T-helper 17 cell (primary cell): ENCODE measurements around the gene RNLS. TPM values are rescaled to one million over a fixed set of nuclear protein-coding genes. Genes with fewer than 3 reads are reported as not detected.

ENCODE experiments used
- ATAC-seq: fragments of 150-1000 bp; cut with Tn5 transposase; 2 replicates; pipeline ENCODE4 v1.10.0; 2021; ENCODE audit warnings: mild to moderate bottlenecking, moderate library complexity
- DNase-seq, 3 donors: peaks; one replicate each; pipeline versions ENCODE4 v3.0.0 to v3.0.0-alpha.2; 2020 to 2021
- H3K9me3 ChIP-seq: one replicate; pipeline ENCODE4 v1.7.0; 2013; ENCODE audit warnings: low read length, mild to moderate bottlenecking; ENCODE audit not compliant: control insufficient read depth, poor library complexity, severe bottlenecking
- H3K27ac Mint-ChIP-seq: one replicate; pipeline ENCODE4 v1.8.0; 2022; ENCODE audit warnings: mild to moderate bottlenecking, moderate library complexity, mixed read lengths
- H3K27me3 Mint-ChIP-seq: one replicate; pipeline ENCODE4 v1.8.0; 2022; ENCODE audit warnings: mixed read lengths
- H3K36me3 Mint-ChIP-seq: one replicate; pipeline ENCODE4 v1.8.0; 2022; ENCODE audit warnings: low read depth, mixed read lengths
- H3K4me1 Mint-ChIP-seq: one replicate; pipeline ENCODE4 v1.8.0; 2022; ENCODE audit warnings: mild to moderate bottlenecking, mixed read lengths
- H3K4me3 Mint-ChIP-seq: one replicate; pipeline ENCODE4 v1.8.0; 2022; ENCODE audit warnings: mild to moderate bottlenecking, moderate library complexity, mixed read lengths
- total RNA-seq, 4 donors: library from RNA in 2 of 4; stranded (reverse) in 2 of 4; gene quantifications; one replicate each; pipeline ENCODE4 v1.2.3 and lab custom pipeline; 2022 to 2026

RNLS gene
- total RNA-seq, 2 donors from 2014 or later: 1.8 to 4.6 TPM

DNA sequence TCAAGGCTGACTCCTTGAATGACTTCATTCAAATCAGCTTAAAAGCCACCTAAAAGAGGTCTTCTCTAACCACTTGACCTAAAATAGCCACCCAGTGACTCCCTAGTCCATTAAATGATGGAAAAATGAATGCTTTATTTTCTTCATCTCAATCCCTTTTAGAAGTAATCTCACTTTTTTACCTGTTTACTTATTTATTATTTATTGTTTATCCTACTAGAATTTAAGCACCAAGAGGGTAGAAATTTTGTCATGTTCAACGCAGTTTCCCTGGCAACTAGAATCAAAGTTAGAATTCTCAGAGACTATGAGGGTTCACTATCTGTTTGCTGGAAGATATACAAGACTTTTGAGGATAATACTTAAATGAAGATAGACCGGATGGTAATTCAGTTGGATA, 3.3 kb upstream of the RNLS start, which contains the start of gene LIPJ:
LIPJ (plus strand) TSS at position 301 of the 400 bp plus-strand sequence. CDS start 3,926 bp downstream, outside the sequence.
- H3K4me3 Mint-ChIP-seq: no peak within 1 kb of the TSS
- no peaks in the 10 kb centered on the region for H3K36me3 Mint-ChIP-seq
- H3K27ac Mint-ChIP-seq: no peak within 1 kb of the TSS
- DNase-seq (no peak), ATAC-seq (no peak)
- H3K4me1 Mint-ChIP-seq: peaks cover 5% of the 10 kb centered on the region
- H3K27me3 Mint-ChIP-seq: no peaks in the 10 kb centered on the region
- no peaks in the 10 kb centered on the region for H3K9me3 ChIP-seq

DNA sequence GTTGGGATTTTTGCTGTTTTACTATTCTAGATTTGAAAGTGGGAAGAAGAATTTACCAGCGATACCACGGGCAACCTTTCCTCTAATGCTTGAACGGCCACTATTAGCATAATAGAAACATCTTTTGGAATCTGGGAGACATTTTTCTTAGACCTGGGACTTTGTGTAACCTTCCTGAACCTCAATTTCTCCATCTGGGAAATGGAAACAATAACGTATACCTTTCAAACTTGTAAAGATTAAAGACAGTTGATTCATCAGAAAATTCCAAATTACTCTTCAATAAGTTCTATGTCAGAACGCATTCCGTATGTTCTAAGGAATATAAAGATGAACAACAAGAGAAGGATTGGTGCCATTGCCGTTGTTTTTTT, 453 bp upstream of the RNLS start:
- Mint-ChIP-seq H3K4me3 (peak overlapping the region; percentile 93), H3K27ac (peak overlapping the region; percentile 93), H3K36me3 (no peaks in the 10 kb centered on the region), H3K27me3 (no peaks in the 10 kb centered on the region), H3K4me1 (peaks cover 5% of the 10 kb centered on the region)
- DNase-seq: no peak
- no peaks in the 10 kb centered on the region for H3K9me3 ChIP-seq
- no peak for ATAC-seq

DNA sequence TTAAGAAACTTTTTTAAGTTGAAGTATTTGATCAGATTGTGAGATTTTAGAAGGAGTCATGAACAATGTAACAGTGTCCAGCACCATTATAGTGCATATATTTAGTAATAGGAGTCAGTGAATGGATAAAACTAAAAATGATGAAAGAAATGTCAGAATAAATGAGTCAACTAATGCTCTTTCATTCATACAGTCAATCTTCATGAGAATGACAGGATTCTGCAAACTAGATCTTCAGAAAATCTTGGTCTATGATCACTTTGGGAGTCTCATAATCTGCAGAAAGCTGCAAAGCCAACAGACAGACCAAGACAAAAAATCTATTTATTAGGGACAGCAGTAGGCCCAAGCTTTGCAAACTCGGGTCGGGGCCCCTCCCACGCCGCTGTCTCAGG, 710 bp downstream of the RNLS start:
- H3K27ac Mint-ChIP-seq: peak overlapping the region; percentile 93
- H3K27me3 Mint-ChIP-seq: no peaks in the 10 kb centered on the region
- ATAC-seq: no peak
- no peak for DNase-seq
- no peaks in the 10 kb centered on the region for H3K9me3 ChIP-seq
- peak overlapping the region; percentile 93 for H3K4me3 Mint-ChIP-seq
- peaks cover 5% of the 10 kb centered on the region for H3K4me1 Mint-ChIP-seq
- no peaks in the 10 kb centered on the region for H3K36me3 Mint-ChIP-seq

DNA sequence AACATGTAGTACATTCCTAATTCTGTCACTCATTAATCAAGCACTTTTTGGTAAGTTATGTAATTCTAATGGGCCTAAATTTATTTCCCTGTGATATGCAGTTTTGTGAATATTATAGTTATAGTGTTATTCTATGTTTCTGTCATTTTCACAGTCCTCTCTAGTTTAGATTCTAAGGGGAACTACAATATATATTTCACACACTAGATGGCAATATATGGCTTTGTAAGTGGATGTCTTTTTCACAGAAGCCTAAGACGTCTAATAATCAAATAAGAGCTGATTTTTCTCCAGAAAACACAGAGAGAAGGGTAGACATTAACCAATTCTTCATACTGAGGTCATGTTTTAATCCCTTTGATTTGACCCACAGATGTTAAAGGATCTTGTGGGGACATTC, 18.0 kb downstream of the RNLS start:
- peaks cover 3% of the 10 kb centered on the region for H3K36me3 Mint-ChIP-seq
- no peaks in the 10 kb centered on the region for H3K9me3 ChIP-seq
- peaks cover 13% of the 10 kb centered on the region for H3K4me1 Mint-ChIP-seq
- DNase-seq (no peak), ATAC-seq (peak; percentile 52)
- no peak overlapping the region for H3K27ac Mint-ChIP-seq
- no peak overlapping the region for H3K4me3 Mint-ChIP-seq
- H3K27me3 Mint-ChIP-seq: no peaks in the 10 kb centered on the region

- no peaks in the 10 kb centered on the region for H3K36me3 Mint-ChIP-seq
- DNase-seq: no peak
- H3K27me3 Mint-ChIP-seq: no peaks in the 10 kb centered on the region
- H3K4me3 Mint-ChIP-seq: no peak overlapping the region
- H3K4me1 Mint-ChIP-seq: peaks cover 17% of the 10 kb centered on the region
- no peak for ATAC-seq
- no peak overlapping the region for H3K27ac Mint-ChIP-seq
- no peaks in the 10 kb centered on the region for H3K9me3 ChIP-seq
Observed at GRCh38 chr10:88562152-88562551, 21.0 kb downstream of the RNLS start.

GRCh38 chr10:88557658-88558057, 25.5 kb downstream of the RNLS start:
- Mint-ChIP-seq H3K4me1 (peaks cover 17% of the 10 kb centered on the region), H3K27me3 (no peaks in the 10 kb centered on the region), H3K27ac (no peak overlapping the region), H3K36me3 (no peaks in the 10 kb centered on the region), H3K4me3 (no peak overlapping the region)
- ATAC-seq: no peak
- DNase-seq: no peak
- H3K9me3 ChIP-seq: no peaks in the 10 kb centered on the region

GRCh38 chr10:88557256-88557655, 25.9 kb downstream of the RNLS start:
- Mint-ChIP-seq H3K36me3 (no peaks in the 10 kb centered on the region), H3K4me3 (no peak overlapping the region), H3K27ac (no peak overlapping the region), H3K4me1 (peaks cover 17% of the 10 kb centered on the region), H3K27me3 (no peaks in the 10 kb centered on the region)
- no peaks in the 10 kb centered on the region for H3K9me3 ChIP-seq
- ATAC-seq (no peak), DNase-seq (no peak)

DNA sequence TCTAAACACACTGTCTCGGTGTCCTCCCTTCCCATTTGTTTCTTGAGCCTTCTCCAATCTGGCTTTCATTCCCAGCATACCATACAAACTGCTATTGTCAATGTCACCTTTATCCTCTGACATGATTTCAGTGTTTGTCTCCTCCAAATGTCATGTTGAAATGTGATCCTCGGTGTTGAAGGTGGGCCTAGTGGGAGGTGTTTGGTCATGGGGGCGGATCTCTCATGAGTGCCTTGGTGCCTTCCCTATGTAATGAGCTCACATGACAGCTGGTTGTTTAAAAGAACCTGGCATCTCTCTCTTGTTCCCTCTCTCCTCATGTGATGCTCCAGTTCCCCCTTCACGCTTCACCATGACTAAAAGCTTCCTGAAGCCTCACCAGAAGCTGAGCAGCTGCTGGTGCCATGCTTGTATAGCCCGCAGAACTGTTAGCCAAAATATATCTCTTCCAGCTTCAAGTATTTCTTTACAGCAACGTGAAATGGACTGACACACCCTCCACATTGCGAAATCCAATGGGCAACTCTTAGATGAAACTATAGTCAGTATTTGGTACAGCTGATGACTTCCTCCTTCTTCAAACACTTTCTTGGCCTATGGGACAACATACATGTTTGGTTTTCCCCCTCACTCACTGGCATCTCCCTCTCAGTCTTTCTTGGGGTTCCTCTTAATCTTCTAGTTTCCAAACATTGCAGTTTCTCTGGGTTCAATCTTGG, 27.8 kb downstream of the RNLS start:
- Mint-ChIP-seq H3K4me3 (no peak overlapping the region), H3K4me1 (peaks cover 10% of the 10 kb centered on the region), H3K27ac (no peak overlapping the region), H3K36me3 (no peaks in the 10 kb centered on the region), H3K27me3 (no peaks in the 10 kb centered on the region)
- DNase-seq: no peak
- no peaks in the 10 kb centered on the region for H3K9me3 ChIP-seq
- ATAC-seq: no peak

GRCh38 chr10:88553116-88553752, 29.9 kb downstream of the RNLS start:
- peak; percentile 88 for ATAC-seq
- Mint-ChIP-seq H3K4me1 (no peaks in the 10 kb centered on the region), H3K27ac (no peak overlapping the region), H3K4me3 (no peak overlapping the region), H3K27me3 (no peaks in the 10 kb centered on the region), H3K36me3 (no peaks in the 10 kb centered on the region)
- DNase-seq: peak in 1 of 3 donors; percentile 12
- H3K9me3 ChIP-seq: no peaks in the 10 kb centered on the region

DNA sequence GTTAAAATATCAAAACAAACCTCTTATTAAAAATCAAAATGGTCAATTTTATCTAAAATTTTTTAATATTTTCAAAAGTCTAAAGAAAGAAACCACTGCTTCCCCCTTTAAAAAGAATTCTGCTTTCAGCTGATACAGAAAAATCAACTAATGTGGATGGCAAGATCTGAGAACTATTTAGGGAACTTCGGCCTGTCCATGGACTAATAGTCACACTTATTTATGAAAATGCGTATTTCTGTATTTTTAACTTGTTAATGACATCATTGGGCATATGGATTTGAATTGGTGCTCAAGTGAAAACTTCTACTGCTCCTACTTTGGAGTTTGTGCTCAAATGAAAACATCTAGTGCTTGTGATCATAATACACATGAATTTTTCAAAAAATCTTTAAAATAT, 31.9 kb downstream of the RNLS start:
- no peaks in the 10 kb centered on the region for H3K9me3 ChIP-seq
- no peaks in the 10 kb centered on the region for H3K27me3 Mint-ChIP-seq
- no peaks in the 10 kb centered on the region for H3K4me1 Mint-ChIP-seq
- H3K36me3 Mint-ChIP-seq: no peaks in the 10 kb centered on the region
- H3K4me3 Mint-ChIP-seq: no peak overlapping the region
- ATAC-seq: no peak
- DNase-seq: no peak
- H3K27ac Mint-ChIP-seq: no peak overlapping the region

DNA sequence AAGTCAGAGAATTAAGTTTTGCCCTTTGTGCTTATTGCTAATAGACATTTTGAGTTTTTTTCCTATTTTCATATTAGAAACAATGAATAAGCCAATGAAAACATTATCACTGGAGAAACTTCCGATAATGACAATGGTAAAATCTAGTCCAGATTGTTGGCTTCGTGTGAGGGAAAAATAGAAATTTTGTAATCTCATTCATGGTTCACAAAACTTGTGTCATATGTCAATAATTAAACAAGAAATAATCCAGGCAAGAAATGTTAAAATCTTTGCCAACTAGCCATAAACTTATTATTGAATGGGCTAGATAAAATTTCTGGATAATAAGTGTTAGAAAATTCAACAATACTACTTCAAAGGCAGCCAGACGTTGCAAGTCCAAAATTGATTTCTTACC, 36.6 kb downstream of the RNLS start:
- Mint-ChIP-seq H3K36me3 (peaks cover 4% of the 10 kb centered on the region), H3K27me3 (no peaks in the 10 kb centered on the region), H3K4me1 (no peaks in the 10 kb centered on the region), H3K4me3 (no peak overlapping the region), H3K27ac (no peak overlapping the region)
- DNase-seq: no peak
- no peak for ATAC-seq
- H3K9me3 ChIP-seq: no peaks in the 10 kb centered on the region

DNA sequence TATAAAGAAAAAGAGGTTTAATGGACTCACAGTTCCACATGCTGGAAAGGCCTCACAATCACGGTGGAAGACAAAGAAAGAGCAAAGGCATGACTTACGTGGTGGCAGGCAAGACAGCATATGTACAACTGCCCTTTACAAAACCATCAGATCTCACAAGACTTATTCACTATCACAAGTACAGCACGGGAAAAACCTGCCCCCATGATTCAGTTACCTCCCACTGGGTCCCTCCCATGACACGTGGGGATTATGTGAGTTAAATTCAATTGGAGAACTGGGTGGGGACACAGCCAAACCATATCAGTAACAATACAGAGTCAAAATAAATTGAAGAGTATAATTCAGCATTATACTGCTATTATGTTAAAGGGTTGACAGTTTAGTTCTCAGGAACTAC, 37.8 kb downstream of the RNLS start:
- Mint-ChIP-seq H3K27ac (no peak overlapping the region), H3K27me3 (no peaks in the 10 kb centered on the region), H3K4me1 (no peaks in the 10 kb centered on the region), H3K4me3 (no peak overlapping the region), H3K36me3 (peaks cover 4% of the 10 kb centered on the region)
- no peak for ATAC-seq
- no peak for DNase-seq
- no peaks in the 10 kb centered on the region for H3K9me3 ChIP-seq

DNA sequence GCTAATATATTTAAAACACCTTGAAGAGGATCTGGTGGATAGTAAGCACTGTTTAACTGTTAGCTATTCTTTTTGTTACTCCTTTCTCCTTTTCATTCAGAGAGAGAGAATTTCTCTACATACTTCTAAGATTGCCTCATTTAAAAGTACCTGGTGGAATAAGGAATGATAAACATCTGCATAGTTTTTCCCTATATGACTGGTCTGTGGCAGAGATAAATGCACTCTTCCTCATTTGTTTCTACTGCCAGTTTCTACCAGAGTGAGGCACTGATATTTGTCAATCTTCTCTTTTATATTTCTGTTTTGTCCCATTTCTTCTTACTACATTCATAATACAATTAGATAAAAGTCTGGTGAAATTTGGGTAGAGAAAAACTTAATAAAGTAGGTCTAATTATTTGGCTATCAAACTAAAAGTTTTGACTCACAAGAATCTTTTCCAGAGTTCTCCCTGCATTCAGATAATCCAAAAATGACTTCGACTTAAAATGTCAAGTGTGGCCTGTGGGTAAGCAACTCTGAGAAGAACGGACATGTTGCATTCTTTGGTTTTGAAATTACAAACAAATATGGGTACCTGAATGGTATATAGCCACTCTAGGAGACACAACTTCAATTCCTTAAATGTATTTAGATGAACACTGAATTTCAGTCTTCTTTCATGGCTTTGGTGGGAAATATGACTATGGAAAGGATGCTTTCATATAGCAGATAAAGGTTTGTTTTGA, 38.8 kb downstream of the RNLS start:
- ATAC-seq (no peak), DNase-seq (no peak)

More for the DNA sequence above, 38.8 kb downstream of the RNLS start:
- Mint-ChIP-seq H3K27me3 (no peaks in the 10 kb centered on the region), H3K4me3 (no peak overlapping the region), H3K36me3 (peaks cover 4% of the 10 kb centered on the region), H3K4me1 (no peaks in the 10 kb centered on the region), H3K27ac (no peak overlapping the region)
- H3K9me3 ChIP-seq: no peaks in the 10 kb centered on the region
